GM19023 (cell line): ENCODE results near the gene FAM110A.
A peak's percentile ranks its signal among the peaks of the same experiment; 100 is the strongest.
"Not testable (repeated sequence)": the region's sequence is repeated elsewhere in the genome, so short reads cannot be mapped to it uniquely, and the experiment has no call there.

ENCODE experiments used
- ATAC-seq: cut with Tn5 transposase; IDR thresholded peaks from one replicate; pipeline ENCODE4 v1.9.1; 2021; ENCODE audit warnings: mild to moderate bottlenecking, moderate library complexity; ENCODE audit not compliant: unreplicated experiment

The FAM110A gene

DNA sequence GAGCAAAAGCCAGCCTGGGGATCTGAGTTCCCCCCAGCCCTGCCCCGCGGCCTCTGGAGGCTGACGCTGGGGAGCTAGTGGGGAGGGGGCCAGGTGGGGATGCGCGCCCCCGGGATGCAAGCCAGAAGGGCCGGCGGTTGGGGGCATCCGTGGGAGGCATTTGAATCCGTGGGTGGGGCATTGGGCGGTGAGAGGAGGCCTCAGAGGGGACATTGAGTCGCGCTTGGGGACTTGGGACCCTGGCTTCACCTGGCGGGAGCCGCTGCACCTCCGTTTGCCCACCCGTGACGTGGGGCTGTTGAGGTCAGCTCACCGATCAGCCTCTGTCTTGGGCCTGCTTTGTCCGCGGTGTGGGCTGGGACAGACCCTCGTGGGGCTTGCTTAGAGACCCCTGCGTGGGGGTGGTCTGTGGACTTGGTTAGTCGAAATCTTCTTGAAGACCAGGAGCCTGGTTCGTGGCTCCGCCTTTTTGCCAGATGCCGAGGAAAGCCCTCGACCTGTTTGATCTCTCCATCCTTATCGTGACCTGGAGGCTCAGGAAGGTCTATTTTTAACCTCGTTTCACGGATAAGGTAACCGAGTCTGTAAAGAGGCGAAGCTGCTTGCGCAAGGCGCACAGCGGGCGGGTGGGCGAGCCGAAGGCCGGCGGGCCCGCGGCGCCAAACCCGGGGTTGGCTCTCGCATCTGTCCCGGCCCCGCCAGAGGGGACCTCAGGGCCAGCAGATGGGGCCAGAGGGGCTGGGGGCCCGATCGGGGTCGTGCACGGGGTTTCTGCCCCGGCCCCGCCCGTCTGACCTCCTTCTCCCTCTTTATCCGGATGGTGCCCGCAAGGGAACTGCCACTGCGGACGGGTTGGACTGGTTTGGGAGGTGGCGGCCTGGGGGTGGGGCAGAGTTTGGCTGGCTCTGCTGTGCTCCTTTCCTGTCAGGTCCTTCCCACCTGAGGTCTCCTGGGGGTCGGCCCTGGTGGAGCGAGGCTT, 8.3 kb downstream of the FAM110A start:
- ATAC-seq: no peak

DNA sequence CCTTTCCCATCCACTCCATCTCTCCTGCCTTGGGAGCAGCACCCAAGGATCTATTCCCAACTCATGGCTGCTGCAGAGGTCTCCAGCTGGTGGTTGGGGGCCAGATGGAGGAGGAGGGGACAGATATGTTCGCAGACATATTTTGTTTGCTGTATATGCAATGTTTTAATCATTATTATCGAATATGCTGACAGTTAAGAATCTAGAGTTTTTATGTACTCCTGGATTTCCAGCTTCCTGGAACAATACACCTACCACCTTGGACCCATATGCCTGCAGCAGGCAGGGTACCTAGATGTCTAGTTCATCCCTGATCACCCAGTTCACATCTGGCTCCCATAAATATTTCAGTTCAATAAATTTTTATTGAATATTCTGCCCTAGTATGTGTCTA, 9.0 kb downstream of the FAM110A start:
- no peak for ATAC-seq

DNA sequence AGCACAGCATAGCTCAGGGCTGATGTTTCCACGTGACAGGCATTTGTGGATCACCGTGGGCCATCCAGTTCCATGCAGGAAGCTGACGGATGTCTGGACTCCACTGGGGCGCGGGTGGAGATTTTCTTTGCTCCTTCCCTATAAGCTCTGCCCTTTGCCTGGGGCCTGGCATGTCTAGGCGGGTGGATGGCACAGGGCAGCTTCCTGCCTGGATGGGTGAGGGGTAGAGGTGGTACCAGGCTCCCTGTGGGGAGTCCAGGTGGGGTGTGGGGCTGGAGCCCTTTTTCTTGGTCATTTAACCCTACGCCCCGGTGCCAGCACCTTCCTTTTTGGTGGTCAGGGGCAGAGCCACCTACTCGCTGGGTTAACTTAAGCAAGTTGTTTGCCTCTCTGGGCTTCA, 10.4 kb downstream of the FAM110A start:
- ATAC-seq: no peak

DNA sequence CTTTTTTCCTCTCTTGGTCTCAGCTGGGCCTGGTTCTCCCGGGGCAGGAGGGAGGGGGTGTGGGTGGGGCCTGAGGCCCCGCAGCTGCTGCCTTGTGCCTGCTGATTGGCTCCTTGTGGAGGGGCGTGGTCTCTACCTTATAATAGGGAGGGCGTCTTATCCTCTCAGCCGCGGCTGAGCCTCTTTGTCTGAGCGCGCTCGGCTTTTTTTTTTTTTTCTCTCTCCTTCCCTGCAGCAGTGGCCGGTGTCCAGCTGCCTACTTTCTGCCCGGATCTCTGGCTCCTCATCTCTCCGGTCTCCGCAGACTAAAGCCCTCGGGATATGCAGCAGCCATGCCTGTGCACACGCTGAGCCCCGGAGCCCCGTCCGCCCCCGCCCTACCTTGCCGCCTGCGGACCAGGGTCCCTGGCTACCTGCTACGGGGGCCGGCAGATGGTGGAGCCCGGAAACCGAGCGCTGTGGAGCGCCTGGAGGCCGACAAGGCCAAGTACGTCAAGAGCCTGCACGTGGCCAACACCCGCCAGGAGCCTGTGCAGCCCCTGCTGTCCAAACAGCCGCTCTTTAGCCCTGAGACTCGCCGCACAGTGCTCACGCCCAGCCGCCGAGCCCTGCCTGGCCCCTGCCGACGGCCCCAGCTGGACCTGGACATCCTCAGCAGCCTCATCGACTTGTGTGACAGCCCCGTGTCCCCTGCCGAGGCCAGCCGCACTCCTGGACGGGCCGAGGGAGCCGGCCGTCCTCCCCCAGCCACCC, 11.1 kb downstream of the FAM110A start:
- peak; percentile 95 for ATAC-seq

DNA sequence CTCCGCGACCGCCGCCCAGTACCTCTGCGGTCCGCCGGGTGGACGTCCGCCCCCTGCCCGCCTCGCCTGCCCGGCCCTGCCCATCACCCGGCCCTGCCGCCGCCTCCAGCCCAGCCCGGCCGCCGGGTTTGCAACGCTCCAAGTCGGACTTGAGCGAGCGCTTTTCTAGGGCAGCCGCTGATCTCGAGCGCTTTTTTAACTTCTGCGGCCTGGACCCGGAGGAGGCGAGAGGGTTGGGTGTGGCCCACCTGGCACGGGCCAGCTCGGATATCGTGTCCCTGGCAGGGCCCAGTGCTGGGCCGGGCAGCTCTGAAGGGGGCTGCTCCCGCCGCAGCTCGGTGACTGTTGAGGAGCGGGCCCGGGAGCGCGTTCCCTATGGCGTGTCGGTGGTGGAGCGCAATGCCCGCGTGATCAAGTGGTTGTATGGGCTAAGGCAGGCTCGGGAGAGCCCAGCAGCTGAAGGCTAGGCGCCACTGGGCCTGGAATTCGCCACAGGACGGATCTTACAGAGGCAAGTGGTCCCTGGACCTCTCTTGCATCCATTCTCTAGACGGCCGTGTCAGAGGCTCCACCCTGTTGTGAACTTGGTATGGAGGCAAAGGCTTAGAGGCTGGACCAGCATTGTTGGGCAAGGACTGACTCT, 11.8 kb downstream of the FAM110A start:
- no peak for ATAC-seq

DNA sequence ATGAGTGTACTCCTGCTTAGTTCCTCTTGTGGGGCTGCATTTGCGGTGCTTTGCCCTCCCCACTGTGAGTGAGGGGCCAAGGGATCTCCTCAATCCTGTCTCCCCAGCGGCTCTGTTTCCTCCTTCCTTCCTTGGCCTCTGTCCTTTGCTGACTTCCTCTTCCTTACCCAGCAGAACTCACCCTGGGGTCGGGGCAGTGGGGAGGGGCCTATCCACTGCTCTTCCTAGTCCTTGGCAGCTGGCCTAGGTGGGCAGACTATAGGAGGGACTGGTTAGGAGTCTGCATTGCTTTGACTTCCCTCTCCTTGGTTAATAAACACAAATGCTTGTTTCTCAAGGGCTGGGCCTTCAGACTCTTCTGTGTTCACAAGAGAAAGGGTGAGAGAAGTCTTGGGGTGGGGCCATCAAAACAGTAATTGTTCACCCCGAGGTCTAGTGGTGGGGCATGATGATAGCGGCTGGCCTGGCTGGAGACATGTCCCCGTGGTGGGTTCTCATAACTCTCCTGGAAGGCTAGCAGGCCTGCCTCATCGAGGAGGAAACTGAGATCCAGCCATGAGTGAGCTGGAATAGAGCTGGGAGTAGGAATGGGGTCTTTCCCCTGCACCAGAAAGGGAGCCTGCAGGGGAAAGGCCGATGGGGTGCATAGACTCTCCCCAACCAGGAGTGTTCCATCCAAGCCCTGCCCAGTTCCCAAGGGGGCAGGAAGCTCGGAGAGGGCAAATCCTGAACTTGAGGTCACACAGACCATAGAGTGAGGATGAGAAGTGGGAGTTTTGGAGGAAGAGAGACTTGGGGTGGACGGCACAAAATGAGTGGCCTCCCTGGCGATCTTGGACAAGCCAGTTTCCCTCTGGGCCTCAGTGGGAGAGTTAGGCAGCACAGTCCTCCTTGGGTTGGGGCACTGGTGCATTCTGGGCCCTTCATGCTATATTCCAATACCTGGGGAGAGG, 12.7 kb downstream of the FAM110A start:
- no peak for ATAC-seq

DNA sequence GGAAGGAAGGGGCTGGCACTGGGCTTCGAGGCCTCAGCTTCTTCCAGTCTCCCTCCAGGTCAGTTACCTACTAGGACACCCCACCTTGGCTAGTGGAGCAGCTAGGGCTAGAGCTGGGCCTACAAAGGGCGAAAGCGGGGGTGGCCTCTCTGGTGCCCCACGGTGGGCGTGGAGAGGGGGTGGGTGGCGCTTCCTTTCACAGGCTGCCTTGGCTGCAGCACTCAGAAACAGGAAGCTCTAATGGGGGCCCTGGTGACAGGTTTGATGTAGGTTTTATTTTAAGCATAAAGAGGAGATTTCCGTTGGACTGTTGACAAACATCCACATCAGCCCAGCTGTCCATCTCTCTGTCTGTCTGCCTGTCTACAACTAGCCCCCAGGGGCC, 13.4 kb downstream of the FAM110A start:
- ATAC-seq: no peak

DNA sequence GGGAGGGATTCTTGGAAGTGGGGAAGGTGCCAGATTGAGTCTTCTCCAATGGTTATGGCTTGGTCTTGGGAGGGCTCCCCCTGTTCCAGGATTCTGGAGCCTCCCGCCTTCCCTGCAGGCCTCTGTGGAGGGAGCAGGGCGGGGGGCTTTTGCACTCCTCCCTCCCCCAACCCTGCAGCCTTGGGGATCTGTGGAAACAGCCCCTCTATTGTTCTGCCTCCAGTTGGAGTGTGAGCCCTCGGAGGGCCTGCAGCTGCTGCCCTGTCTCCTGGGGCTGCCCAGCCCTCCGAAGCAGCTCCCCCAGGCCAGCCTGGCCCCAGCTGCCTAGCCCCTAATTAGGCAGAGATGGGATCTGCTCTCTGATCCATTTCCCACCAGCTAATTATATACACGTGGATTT, 14.7 kb downstream of the FAM110A start:
- no peak for ATAC-seq

DNA sequence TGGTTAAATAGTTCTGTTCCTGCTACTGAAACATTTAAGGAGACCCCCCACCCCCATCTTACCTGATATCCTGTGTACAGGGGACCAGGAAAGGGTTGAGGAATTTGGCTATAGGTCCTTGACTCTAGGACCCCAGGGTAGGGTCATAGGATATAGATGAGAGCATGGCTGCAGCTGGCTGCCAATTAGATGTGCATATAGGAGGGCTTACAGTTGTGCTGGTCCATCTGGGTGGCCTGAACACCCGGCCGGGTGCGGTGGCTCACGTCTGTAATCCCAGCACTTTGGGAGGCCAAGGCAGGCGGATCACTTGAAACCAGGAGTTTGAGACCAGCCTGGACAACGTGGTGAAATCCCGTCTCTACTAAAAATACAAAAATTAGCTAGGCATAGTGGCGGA, 15.2 kb downstream of the FAM110A start:
- not testable (repeated sequence) for ATAC-seq

DNA sequence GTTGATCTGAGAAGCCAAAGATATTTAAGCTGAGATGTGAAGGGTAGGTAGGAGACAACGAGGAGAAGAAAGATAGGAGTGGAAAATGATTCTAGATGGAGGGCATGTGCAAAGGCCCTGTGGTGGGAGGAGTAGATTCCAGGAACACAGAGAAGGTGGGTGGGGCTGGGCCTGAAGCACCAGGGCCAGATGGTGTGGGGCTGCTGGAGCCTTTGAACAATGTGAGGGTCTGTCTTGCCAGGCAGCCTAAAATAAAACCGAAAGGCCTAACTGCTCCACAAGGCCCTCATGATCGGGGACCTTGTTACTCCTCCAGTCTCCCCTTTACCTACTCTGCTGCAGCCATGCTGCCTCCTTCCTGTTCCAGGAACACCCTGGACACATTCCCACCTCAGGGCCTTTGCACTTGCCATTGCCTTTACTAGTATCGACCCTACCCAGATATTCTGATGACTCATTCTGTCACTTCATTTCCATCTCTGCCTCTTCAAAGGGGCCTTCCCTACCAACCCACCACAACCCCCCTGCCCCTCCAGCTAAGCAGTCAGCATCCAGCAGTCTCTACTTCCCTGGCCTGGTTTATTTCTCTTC, 20.0 kb downstream of the FAM110A start:
- ATAC-seq: no peak

DNA sequence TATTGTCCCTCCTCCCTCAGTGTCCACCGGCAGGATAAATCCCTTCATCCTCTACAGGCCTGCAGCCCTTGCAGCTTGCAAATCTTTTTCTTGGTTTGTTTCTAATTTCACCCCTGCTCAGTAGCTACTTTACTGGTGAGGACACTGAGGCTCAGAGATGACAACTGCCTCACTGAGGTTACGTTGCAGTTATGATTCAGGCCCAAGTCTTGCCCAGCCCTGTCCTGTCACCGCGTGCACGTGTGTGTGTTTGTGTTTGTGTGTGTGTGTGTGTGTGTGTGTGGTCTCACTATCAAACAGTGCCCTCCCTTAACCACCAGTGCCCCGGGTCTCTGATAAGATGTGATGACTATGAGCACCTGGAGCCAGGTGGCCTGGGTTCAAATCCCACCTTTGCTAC, 21.1 kb downstream of the FAM110A start:
- no peak for ATAC-seq

DNA sequence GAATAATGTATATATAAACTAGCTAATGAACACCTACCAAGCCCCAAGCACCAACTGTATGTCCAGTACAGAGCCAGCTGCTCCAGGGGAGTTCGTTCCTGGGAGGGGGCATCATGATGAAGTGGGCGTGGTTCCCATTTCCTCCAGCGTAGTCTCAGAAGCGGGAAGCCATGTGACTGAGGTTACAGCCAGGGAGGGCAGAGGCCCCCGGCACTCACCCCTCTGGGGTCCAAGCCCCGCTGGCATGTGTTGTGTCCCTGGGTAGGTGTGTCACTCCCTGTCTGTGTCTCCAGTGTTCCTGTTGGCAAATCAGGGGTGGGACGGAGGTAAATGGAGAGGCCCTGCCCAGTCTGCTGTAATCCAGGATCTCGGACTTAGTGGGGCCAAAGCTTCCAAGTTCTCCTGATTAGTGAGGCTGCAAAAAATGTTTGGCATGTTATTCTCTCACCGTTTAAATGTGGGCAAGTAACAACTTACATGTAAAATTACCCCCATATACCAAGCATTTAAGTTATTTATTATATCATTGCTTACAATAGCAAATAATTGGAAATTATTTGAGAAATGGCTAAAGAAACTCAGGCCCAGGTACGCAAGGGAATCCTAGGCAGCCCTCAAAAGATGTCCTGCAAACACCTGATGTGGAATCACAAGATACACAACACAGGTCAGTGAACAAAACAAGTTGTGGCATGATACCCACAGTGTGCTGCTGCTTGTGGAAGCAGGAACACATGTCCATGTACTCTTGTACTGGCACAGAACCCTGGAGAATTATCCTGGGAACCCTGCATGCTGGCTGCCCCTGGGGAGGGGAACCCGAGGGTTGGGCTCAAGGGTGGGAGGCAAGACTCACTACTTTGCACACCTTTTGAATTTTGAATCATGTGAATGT, 22.2 kb downstream of the FAM110A start:
- ATAC-seq: no peak

DNA sequence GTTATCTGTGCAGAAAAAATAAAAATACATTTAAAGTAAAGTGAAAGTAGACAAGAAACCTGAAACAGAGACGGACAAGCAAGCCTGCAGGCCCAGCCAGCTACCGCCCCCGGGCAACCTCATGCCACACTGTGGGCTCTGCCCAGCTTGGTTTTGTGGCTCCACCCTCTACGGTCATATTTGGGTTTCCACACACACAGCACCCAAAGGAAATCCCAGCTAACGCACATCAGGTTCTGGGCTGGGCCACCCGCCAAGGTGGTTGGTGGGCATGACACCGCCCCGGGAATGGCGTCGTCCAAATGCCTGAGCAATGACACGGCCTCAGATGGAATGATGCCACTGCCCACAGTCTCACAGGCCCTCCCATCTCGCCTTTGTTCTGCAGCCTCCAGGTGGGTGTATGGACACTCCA, 22.9 kb downstream of the FAM110A start:
- ATAC-seq: no peak

DNA sequence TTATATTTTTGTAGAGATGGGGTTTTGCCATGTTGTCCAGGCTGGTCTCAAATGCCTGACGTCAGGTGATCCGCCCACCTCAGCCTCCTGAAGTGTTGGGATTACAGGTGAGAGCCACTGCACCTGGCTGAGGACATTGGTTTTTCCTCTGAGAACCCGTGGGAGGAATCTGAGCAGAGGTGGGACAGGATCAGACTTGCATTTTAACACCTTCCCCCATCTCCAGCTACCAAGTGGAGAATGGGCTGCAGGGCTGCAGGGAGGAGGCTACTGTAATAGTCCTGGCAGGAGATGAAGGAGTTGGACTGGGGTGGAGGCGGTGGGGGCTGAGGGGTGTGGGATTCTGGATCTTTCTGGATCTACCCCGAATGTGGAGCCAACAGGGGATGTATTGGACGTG, 24.5 kb downstream of the FAM110A start:
- ATAC-seq: no peak

DNA sequence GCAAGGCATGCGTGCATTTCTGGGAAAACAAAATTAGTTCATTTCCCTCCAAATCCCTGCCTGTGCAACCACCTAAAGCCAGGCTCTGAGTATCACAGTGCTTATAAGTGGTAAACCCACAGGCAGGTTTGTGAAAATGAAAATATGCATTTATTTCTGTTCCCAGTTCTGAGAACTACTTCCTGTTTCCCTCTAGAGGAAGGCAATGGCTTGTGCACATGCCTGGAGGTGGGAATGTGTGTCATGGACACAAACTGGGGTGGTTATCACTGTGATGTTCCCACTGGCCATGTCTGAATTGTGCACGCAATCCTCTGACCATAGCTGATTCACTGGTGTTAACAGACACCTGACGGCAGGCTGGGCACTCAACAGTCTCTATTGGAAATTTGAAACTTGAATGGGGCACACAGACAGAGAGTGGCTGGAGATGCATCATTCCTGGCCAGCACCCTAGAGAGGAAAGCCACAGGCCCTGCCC, 26.3 kb downstream of the FAM110A start:
- ATAC-seq: no peak

DNA sequence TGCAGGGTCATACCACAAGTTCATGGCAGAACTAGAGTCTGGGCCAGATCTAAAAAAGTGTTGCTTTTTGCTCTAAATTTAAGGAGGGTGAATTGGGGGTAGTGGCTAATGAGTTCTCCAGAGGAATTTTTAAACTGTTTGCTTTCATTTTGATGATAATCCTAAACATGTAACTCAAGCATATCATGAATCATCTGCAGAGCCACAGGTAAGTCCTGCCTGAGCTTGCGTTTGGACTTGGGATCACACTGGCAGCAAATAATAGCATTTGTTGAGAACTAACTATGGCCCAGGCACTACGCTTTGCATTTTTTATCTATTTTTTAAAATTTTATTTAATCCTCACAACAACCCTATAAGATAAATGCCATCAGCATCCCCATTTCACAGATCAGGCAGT, 27.4 kb downstream of the FAM110A start:
- ATAC-seq: no peak

DNA sequence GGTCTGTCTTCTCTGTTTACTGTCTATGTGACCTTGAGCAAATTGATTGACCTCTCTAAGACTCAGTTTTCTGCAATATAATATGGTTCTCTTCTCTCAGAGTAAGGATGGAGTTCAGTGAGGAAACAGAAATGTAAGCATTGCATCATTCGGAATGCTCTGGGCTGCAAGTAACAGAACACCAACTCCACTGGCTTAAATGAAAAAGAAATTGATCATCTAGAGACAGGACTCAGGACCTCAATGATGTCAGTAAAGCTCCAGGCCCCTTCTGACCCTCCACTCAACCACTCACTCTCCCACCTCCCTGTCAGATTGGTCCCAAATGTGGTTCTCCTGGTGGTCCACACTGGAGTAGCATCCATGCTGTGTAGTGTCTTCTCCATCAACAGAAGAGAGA, 31.9 kb downstream of the FAM110A start:
- no peak for ATAC-seq

DNA sequence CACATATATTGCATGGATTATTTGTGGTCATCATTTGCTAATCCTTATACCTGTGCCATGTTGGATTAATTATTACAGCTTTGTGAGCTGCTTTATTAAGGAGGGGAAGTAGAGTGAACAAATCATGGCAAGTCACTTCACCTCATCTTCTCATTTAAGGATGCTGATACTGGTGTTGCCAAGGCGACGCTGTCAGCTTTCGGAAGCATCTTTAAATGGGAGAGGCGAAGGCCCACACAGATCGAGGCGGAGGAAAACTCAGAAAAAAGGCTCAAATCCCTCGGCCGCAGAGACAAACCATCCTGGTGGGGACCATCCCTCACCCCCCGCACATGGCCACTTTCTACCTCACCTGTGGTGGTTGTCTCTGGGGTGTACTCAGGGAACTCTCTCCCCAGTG, 34.8 kb downstream of the FAM110A start:
- no peak for ATAC-seq

DNA sequence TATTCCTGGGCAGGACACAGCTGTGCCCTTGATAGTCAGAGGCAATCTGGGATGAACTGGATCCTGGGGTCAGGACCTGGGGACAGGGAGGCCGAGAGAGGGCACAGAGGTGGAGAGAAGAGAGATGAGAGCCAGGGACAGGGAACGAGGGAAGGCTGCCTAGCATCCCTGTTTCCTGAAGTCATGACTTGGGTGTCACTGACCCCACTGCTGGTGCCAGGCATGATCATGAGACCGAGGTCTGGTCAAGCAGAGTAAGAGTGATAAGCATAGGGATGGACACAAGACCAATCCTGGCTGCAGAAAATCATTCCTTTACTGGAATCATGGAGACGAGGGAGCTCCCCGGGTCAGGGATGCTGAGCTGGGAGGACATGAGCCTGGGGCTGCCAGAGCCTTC, 36.1 kb downstream of the FAM110A start:
- ATAC-seq: no peak
